Urothelium cell line (cell line): ENCODE data around the gene SCG3.
A peak's percentile ranks its signal among the peaks of the same experiment; 100 is the strongest.

Source experiments
- DNase-seq: peaks from one replicate; pipeline ENCODE4 v3.0.0; 2011; ENCODE audit warnings: low spot score, mixed read lengths
- FAIRE-seq: peaks from 2 replicates; lab custom pipeline; 2011; peaks lifted over from hg19 to GRCh38; lab: Jason Lieb, UNC

SCG3 gene

DNA sequence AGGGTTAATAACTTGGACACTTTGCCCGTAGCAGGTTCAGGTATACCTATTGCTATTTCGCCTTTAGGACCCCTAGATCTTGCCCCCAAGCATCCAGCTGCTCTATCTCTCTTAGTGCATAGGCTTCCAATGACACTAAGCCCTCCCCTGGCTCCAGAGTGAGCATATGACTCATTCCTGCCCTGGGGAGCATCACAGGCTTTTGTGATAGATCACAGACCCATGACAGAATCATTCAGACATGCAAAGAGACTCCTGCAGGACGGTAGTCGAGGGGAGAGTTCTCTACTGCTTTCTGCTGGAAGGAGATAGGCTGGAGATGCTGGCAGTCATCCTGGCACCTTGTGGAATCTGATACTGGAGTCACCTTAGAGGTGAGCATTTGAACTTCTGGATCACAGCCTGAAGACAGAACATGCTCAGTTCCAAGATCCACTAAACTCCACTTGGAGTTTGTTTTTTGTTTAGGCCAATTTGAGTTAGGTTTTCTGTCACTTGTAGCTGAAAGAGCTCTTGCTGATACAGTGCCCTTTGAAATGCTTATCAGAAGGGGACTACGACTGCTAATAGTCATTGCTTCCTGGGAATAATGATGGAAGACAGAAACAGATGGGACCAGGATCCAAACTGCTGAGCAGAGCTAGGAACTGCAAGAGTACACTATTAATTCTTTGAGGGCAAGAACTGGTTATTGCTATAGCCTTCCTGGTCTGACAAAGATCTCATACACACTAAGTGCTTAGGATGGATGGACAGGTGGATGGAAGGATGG is 45.2 kb downstream of the SCG3 start:
- FAIRE-seq (no peak), DNase-seq (peak; percentile 84)

GRCh38 chr15:51727141-51727897 is 46.0 kb downstream of the SCG3 start:
- DNase-seq = peak; percentile 6
- no peak for FAIRE-seq

DNA sequence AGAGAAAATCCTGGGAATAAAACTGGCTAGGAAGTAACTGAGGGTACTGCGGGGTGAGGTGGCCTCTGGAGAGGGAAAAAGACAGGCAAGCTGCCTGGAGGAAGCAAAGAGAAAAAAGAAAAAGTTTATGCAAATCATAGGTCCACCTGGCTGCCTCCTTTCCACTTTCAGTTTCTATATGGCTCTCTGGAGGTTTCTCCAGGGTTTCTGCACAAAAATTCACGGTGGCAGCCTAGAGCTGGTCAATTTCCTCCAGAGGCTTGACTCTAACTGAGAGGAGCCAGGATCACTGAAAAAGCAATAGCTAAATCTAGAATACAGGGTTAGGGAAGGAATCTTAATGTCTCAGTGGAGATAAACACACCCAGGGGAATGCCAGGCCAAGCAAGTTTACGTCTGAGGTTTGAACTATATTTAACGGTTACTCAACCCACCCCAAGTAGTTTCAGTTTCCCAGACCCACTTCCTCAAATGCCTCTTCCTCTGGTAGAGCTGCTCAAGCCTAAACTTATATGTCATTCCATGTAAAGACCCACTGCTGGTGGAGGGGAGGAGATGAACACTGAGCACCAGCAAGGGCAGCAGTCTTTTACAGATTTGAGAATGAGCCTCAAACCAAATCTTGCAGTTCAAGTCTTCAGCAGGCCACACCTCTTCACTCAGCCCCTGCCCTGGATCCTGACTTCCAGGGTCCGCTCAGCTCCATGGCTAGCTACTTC is 50.4 kb downstream of the SCG3 start:
- FAIRE-seq = no peak
- no peak for DNase-seq

- DNase-seq (no peak), FAIRE-seq (no peak)
Observed at GRCh38 chr15:51732646-51733045, 51.3 kb downstream of the SCG3 start.

GRCh38 chr15:51735228-51736010 is 54.1 kb downstream of the SCG3 start:
- DNase-seq = no peak
- no peak for FAIRE-seq

DNA sequence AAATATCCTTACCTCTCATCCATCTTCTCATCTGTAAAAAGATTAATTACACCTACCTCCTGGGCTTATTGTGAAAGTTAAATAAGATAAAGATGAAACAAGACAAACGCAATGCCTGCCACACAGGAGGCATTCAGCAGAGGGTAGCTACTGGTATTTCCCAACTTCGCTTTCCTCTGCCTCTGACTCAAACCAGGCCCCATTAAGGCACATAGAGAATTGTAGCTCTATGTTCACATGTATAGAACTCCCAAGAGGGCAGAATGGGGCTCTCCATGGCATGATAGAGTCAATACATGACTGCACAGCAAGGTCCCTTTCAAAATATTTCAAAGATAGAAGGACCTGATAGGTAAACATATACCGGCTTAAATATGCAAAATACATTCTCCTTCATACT is 54.8 kb downstream of the SCG3 start:
- DNase-seq = no peak
- no peak for FAIRE-seq

GRCh38 chr15:51736751-51737521 is 55.6 kb downstream of the SCG3 start:
- FAIRE-seq (no peak), DNase-seq (peak; percentile 43)

DNA sequence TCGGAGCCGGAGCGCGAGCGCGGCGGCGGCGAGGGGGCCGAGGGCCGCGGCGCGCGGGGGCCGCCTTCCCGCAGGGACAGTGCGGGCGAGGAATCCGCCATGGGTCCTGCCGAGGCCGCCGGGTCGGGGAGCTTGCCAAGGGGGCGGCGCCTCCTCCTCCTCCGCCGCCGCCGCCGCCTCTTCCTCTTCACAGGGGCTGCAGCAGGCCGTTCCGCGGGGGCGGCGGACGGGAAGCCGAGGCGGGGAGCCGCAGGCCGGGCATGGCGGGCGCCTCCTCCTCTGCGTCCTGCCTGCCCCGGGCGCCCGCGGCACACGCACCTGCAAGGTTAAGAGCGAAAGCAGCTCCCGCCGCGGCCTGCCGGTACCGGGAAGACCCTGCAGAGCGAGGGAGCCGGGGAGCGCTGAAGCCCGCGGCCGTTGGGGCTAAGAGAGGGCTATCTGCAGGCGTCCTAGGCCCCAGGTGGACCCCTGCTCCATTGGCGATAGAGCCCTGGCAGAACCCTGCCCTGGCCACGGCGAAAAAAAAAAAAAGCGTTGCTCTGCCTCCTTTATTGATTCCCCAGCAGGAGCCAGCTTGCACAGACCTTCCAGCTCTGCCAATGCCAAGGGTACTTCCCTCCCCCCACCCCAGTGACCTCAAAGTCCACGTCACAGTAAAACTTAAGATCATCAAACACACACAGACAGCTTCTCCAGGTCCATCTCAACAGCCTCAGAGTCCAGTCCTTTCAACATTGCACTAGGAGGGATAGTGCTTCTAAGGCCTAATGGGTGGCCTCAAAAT is 56.4 kb downstream of the SCG3 start, which contains the start of gene LYSMD2:
TSS of gene LYSMD2 (minus strand) at position 134 of the 784 bp plus-strand sequence. CDS start at position 101, 33 bp downstream.
- FAIRE-seq = no peak
- peak; percentile 69 for DNase-seq

GRCh38 chr15:51738553-51738952 is 57.2 kb downstream of the SCG3 start:
- no peak for FAIRE-seq

GRCh38 chr15:51739061-51739712 is 57.9 kb downstream of the SCG3 start:
- DNase-seq (no peak), FAIRE-seq (no peak)

More at GRCh38 chr15:51738553-51738952, 57.2 kb downstream of the SCG3 start:
- DNase-seq = no peak

DNA sequence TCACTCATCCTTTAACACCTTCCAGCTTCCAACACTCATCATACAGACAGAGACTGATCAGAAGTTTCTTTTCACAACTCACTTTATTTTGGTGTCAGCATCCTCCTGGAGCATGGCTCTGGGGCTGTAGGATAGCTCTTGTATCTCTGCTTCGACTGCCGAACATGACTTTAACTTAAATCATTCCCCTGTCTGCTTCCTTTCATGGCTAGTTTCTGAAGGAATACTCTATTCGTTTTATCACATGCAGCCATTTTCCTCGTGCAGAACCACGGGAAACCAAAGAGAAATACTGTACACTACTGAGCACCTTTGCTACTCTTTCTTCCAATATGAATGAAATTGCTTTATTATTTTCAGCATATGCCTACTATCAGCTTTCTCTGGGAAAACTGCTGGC is 68.0 kb downstream of the SCG3 start:
- FAIRE-seq = no peak
- DNase-seq = no peak

- no peak for FAIRE-seq
- DNase-seq = no peak
Observed at GRCh38 chr15:51750186-51750585, 68.9 kb downstream of the SCG3 start.

- DNase-seq = peak; percentile 63
- no peak for FAIRE-seq
Observed at GRCh38 chr15:51750792-51751696, 69.7 kb downstream of the SCG3 start, which contains the start of gene TMOD2. TSS of gene TMOD2 (plus strand) at chr15:51751597. CDS start at chr15:51766442, 14,845 bp downstream.

GRCh38 chr15:51751697-51752683 is 70.7 kb downstream of the SCG3 start:
- peak; percentile 46 for DNase-seq

GRCh38 chr15:51752888-51753287 is 71.6 kb downstream of the SCG3 start:
- FAIRE-seq = no peak

More at GRCh38 chr15:51751697-51752683, 70.7 kb downstream of the SCG3 start:
- FAIRE-seq = no peak

DNA sequence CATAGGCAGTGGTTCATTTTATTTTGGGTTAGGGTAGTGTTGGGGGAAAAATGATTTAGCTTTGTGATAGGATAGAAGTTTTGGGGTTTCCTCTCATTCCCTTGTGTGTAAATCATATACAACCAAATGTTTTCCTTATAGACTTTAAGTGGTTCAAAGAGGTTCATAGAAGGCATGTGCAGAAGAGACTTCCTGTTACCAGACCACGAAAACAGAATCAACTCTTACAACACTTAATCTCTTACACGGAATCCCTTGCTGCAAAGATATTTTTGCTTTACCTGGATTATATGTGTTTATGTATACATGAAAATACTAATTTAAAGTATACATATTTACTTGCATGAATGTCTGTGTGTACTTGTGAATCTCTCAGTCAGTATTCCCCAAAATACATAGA is 73.0 kb downstream of the SCG3 start:
- FAIRE-seq = no peak

More at GRCh38 chr15:51752888-51753287, 71.6 kb downstream of the SCG3 start:
- no peak for DNase-seq

More for the DNA sequence above, 73.0 kb downstream of the SCG3 start:
- no peak for DNase-seq
